AG10803 (cell line): Measurements from ENCODE around the gene CLMN.

Source experiments
- DNase-seq: peaks from one replicate; pipeline ENCODE4 v3.0.0; 2010; ENCODE audit warnings: low read depth
- H3K4me3 ChIP-seq: 2 replicates; pipeline ENCODE4 v1.5.1; 2011; ENCODE audit warnings: mild to moderate bottlenecking, low read length, control low read depth
- TF ChIP-seq, protein P1 (sequence below): conservative IDR thresholded peaks from 2 replicates; pipeline ENCODE4 v1.5.1; 2011; ENCODE audit warnings: mild to moderate bottlenecking, low read length, control low read depth, inconsistent platforms

CLMN gene

DNA sequence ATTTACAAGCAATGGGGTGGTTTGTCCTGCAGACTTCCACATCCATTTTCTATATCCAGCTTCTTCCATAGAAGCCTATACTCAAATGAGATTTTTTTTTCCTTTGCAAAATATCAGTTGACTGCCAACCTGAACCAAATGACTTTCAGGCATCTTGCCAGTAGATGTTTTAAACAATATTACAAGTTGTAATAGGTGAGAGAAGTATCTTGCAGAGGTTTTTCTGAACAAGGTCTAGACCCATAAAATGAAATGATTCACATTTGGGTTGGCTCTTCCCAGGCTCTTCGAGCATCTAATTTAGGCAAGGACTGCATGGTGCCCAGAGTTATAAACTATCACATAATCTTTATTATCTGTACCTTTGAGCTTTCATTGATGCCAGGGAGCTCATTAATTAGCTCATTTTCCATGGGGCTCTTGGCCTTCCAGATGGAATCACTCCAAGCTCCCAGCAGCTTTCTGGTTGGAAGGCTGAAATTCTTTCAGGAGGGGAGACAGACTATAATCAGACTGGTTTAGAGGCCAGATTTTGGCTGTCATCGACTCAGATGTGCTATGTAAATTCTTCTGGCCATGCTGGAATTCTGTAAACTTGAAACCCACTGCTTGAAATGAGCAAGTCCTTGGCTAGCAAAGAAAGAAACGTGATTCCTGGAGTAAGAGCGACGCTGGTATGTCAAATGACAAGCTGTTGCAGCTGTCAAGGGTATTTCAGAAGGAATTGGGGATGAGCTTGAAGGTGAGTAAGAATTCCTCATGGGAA lies 130.2 kb downstream of the CLMN start:
- DNase-seq: peak; percentile 15
- TF ChIP-seq, protein P1, sequence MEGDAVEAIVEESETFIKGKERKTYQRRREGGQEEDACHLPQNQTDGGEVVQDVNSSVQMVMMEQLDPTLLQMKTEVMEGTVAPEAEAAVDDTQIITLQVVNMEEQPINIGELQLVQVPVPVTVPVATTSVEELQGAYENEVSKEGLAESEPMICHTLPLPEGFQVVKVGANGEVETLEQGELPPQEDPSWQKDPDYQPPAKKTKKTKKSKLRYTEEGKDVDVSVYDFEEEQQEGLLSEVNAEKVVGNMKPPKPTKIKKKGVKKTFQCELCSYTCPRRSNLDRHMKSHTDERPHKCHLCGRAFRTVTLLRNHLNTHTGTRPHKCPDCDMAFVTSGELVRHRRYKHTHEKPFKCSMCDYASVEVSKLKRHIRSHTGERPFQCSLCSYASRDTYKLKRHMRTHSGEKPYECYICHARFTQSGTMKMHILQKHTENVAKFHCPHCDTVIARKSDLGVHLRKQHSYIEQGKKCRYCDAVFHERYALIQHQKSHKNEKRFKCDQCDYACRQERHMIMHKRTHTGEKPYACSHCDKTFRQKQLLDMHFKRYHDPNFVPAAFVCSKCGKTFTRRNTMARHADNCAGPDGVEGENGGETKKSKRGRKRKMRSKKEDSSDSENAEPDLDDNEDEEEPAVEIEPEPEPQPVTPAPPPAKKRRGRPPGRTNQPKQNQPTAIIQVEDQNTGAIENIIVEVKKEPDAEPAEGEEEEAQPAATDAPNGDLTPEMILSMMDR: no peak
- no peak overlapping the region for H3K4me3 ChIP-seq

DNA sequence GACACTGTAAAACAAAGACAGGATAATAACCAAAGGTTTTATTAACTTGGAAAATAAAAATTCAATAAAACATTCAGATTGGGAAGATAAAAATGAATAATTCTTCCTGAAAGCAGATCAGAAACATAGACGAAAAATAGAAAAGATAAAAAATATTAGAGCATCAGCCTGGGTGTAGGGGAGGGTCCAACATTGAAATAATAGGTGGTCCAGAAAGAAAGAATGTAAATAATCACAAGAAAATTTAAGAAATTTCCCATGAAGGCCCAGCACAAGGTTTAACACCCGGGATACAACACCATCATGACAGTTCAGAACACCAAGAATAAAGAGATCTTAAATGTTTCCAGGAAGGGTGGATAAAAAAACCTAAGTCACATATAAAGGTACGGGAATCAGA lies 131.3 kb downstream of the CLMN start:
- DNase-seq: no peak
- TF ChIP-seq, protein P1: no peak
- H3K4me3 ChIP-seq: no peak overlapping the region

DNA sequence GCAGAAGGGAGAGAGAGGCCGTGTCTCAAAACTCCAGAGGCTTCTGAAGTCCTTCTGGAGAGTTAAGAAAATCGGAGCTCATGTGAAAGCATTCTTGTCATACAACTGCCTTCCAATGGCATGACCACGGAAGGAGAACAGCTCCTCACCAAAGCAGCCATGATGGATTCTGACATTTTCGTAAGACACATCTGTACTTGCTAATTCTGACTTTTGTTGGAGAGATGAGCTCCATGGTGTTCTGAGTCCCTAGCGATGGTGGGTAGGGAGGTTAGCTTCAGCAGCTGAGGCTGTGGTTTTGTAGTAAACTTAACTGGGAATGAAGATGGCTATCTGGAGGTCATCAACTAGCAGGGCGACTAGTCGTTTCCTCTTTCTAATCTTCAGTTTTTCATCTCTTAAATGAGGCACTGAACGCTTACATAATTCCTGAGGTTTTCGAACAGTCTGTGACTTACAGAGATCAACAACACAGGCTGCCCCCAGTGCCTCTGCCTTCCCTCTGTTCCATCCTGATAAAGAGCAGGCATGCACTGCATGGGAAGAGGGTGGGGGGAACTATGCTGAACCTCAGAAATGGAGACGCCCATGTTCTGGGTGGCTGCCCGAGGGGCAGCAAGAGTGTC lies 133.8 kb downstream of the CLMN start:
- DNase-seq: no peak

DNA sequence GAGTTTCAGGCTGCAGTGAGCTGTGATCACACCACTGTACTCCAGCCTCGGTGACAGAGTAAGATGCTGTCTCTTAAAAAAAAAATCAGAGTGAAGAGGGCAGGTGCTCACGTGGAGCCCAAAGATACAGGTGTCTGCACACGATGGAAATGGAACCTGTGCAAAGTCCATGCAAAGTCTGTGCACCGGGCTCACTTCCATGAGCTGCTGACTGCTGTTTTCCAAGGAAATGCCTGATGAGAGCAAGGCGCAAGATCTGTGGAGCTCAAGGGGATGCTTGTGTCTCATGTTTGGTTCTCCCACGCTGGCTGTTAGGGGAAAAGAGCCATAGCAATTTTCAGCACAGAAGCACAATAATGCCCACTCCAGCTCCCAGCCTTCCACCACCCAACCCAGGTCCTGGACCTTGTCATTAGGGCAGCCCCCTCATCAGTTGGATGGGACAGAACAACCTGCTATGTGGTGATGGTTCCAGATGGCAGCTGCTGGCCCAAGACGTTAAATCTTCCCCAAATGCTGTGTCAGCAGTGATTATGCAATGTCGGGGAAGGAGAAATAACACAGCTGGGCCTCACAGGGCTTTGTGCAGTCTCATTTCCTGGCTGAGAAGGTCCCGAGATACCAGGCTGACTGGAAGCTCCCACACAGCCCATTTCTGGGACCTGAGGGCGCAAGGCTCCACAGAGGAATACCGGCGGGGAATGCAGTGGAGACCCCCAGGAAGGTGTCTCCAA lies 134.5 kb downstream of the CLMN start:
- no peak overlapping the region for H3K4me3 ChIP-seq
- TF ChIP-seq, protein P1: no peak

More for the DNA sequence above, 133.8 kb downstream of the CLMN start:
- TF ChIP-seq, protein P1: no peak
- no peak overlapping the region for H3K4me3 ChIP-seq

DNA sequence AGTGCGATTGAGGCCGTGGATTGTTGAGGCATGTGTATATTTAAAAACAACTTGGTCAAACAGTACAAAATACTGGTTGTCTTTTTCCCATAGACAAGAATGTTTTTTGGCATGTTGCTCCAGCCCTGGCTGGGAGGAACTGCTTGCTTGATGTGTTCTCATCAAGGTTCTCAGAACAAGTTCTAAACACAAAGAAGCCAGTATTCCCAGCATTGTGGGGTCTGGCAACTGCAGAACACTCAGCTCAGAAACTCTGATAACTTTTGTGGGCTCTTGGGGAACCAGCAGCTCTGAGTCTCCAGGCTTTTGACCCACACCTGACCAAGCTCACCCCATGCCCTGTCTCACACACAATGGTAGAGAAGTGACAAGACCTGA lies 135.3 kb downstream of the CLMN start:
- TF ChIP-seq, protein P1: no peak
- DNase-seq: peak; percentile 5
- no peak overlapping the region for H3K4me3 ChIP-seq

More for the DNA sequence above, 134.5 kb downstream of the CLMN start:
- DNase-seq: peak; percentile 63

DNA sequence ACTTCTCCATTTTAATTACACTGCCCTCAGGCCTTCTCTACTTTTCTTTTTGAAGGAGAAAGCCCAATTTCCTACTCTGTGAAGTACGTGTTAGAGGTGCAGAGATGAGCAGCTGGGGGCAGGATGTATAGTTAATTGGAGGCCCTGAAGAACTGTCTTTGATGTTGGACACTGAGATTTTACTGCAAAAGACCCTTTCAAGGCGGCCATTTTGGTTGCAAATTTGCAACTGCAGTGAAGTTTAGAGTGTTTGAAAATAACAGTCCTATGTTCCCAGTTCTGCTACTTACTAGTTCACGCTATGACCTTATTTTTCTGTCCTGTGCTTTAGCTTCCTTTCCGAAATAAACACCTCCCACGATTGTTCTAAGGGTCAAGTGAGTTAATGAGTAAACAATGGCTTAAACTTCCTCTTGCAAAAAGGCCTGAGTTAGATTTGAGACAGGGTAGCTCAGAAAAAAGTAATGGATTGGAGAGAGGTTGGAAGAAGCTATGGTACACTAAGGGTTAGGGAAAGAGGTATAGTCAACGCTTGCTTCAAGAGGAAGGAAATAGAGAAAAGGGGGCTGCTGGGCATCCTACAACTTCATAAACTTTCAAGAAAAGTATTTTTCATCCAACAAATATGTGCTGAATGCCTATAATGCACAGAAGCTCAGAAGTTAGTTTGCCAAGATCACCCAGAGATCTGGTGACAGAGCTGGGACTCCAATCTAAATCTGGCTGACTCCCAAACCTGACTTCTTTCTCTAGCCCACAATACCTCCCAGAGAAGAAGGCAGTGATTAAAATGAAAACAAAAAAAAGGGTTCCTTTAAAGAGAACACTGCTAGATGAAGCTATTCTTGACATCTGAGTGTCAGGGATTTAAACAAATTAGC lies 135.9 kb downstream of the CLMN start:
- TF ChIP-seq, protein P1: no peak
- DNase-seq: peak; percentile 11
- no peak overlapping the region for H3K4me3 ChIP-seq
